ENCODE results near the gene TMBIM6. TPM values are rescaled to one million over a fixed set of nuclear protein-coding genes. Genes with fewer than 3 reads are reported as not detected.

The TMBIM6 gene
- total RNA-seq, 1 experiment from 2014 or later, result 402 TPM

DNA sequence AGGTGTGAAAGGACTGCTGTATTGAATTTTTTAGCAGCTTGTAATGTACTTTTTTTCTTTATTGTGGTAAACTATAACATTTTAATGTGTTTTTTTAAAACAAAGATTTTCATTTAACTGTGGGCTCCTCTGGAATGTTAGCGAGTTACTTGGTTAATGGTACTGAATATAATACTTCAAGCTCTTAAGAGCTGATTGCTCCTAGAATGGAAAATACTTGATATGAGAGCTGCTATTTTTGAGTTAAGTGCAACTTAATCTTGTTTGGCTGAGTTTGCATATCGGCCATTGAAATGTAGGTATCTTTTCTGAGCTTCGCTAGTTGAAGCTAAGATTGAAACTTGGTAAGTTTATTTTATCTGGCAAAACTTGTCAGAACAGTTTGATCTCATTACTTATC, 7.4 kb downstream of the TMBIM6 start:
- Histone ChIP-seq H3K4me1 (ENCODE audit: insufficient read depth, low read length) (peaks cover 9% of the 10 kb centered on the region), H2AFZ (ENCODE audit: low read length) (no peak overlapping the region), H3K4me3 (ENCODE audit: low read length) (no peak overlapping the region), H4K20me1 (ENCODE audit: low read length) (peaks cover 89% of the 10 kb centered on the region), H3K27me3 (ENCODE audit: low read length) (no peaks in the 10 kb centered on the region), H3K4me2 (ENCODE audit: low read length) (no peak overlapping the region), H3K27ac (ENCODE audit: low read length) (no peak overlapping the region), H3K9me2 (replicated peaks; ENCODE audit: low read length) (no peaks in the 10 kb centered on the region), H3K36me3 (ENCODE audit: low read depth, low read length) (peaks cover 51% of the 10 kb centered on the region), H3K9ac (ENCODE audit: low read length) (no peak overlapping the region), H3K9me3 (ENCODE audit: low read length) (no peaks in the 10 kb centered on the region), H3F3A (ENCODE audit: low read length, unreplicated experiment) (no peaks in the 10 kb centered on the region), H3K79me2 (ENCODE audit: low read length) (peaks cover 100% of the 10 kb centered on the region)
- ChIA-PET CTCF (no interaction called here), POLR2A (ENCODE audit: unreplicated experiment) (no interaction called here)
- TF ChIP-seq, protein P1, sequence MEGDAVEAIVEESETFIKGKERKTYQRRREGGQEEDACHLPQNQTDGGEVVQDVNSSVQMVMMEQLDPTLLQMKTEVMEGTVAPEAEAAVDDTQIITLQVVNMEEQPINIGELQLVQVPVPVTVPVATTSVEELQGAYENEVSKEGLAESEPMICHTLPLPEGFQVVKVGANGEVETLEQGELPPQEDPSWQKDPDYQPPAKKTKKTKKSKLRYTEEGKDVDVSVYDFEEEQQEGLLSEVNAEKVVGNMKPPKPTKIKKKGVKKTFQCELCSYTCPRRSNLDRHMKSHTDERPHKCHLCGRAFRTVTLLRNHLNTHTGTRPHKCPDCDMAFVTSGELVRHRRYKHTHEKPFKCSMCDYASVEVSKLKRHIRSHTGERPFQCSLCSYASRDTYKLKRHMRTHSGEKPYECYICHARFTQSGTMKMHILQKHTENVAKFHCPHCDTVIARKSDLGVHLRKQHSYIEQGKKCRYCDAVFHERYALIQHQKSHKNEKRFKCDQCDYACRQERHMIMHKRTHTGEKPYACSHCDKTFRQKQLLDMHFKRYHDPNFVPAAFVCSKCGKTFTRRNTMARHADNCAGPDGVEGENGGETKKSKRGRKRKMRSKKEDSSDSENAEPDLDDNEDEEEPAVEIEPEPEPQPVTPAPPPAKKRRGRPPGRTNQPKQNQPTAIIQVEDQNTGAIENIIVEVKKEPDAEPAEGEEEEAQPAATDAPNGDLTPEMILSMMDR (conservative IDR thresholded peaks at IDR 0.05; ENCODE audit: low read depth, low read length), result no peak
- TF ChIP-seq EZH2phosphoT487 (IDR thresholded peaks at IDR 0.05; ENCODE audit: borderline replicate concordance, low read length), result no peak
- no peak for TF ChIP-seq EZH2 (IDR thresholded peaks at IDR 0.05; ENCODE audit: low read length, unreplicated experiment)
- DNase-seq, result no peak
- intact Hi-C loops (cut with micrococcal nuclease), result no loop called here
- no peak for ATAC-seq
- BruUV-seq (replicated peaks), result no TSS peak

DNA sequence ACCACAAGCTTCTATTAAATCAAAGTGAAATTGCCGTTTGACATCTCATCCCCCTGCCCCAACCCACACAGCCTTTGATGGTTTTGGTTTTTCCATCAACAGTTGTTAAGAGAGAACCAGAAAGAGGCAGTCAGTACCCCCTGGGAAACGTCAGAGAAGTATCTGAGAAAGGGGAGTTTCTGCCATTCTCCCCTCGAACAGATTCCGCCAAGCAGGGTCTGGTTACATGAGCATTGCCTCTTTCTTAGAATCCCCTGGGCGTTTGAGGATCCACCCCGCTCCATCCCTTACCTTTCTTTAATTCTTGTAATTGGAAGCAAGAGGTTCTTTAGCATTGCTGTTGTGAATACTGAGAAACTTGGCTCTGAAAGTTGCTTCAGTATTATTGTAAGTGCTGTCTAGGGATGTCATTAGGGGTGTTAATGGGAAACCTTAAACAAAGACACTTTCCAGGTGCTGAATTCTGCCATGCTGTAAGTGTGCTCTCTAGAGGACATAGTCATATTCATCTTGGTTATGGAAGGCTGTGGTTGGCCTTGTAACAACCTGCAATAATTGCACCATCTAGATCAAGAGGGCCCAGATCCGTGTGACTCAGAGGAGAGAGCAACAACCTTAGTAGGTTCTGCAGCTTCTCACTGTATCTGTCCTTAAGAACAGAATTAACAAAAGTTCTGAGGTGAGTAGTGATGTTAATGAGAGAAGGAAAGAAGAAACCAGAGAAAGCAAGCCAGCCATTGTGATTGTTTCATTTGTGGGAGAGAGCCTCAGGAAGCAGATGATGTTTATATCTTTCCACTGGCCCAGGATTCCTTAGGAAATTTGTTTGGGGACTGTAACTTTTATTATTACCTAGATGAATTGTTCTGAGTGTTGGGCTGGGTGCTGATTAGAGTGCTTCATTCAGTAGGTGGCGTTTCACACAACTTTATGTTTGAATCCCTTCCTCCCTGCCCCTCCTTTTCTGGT, 9.0 kb downstream of the TMBIM6 start:
- H3K4me1 ChIP-seq (ENCODE audit: insufficient read depth, low read length), result no peaks in the 10 kb centered on the region
- no peak for ATAC-seq
- H3K36me3 ChIP-seq (ENCODE audit: low read depth, low read length), result peaks cover 56% of the 10 kb centered on the region
- H3K27me3 ChIP-seq (ENCODE audit: low read length), result no peaks in the 10 kb centered on the region
- H3K9ac ChIP-seq (ENCODE audit: low read length), result no peak overlapping the region
- peaks cover 93% of the 10 kb centered on the region for H3K79me2 ChIP-seq (ENCODE audit: low read length)
- POLR2A ChIA-PET (ENCODE audit: unreplicated experiment), result no interaction called here
- no TSS peak for BruUV-seq (replicated peaks)
- no peak for TF ChIP-seq EZH2 (IDR thresholded peaks at IDR 0.05; ENCODE audit: low read length, unreplicated experiment)
- TF ChIP-seq, protein P1 (conservative IDR thresholded peaks at IDR 0.05; ENCODE audit: low read depth, low read length), result no peak
- TF ChIP-seq EZH2phosphoT487 (IDR thresholded peaks at IDR 0.05; ENCODE audit: borderline replicate concordance, low read length), result no peak
- no peak overlapping the region for H2AFZ ChIP-seq (ENCODE audit: low read length)
- H3F3A ChIP-seq (ENCODE audit: low read length, unreplicated experiment), result no peaks in the 10 kb centered on the region
- H3K27ac ChIP-seq (ENCODE audit: low read length), result no peak overlapping the region
- peak; percentile 12 for DNase-seq
- CTCF ChIA-PET, result no interaction called here
- H3K4me3 ChIP-seq (ENCODE audit: low read length), result no peak overlapping the region
- peaks cover 74% of the 10 kb centered on the region for H4K20me1 ChIP-seq (ENCODE audit: low read length)
- H3K9me2 ChIP-seq (replicated peaks; ENCODE audit: low read length), result no peaks in the 10 kb centered on the region
- intact Hi-C loops (cut with micrococcal nuclease), result no loop called here
- H3K4me2 ChIP-seq (ENCODE audit: low read length), result no peak overlapping the region
- no peaks in the 10 kb centered on the region for H3K9me3 ChIP-seq (ENCODE audit: low read length)

DNA sequence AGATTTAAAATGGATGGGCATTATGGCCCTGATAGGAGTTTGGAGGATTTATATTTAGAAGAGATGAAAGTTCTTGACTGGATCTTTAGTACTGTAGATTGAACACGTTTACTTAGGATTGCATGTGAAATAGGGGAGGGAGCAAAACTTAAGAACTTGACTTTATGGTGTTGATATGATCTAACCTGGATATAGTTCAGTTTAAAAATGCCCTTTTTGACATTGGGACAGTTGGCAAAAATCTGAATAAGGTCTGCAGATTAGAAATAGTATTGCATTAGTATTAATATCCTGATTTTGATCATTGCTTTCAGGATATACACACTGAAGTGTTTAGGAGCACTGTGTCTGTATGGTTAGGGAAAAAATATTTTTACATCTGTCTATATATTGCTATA, 9.6 kb downstream of the TMBIM6 start:
- Histone ChIP-seq H3K79me2 (ENCODE audit: low read length) (peaks cover 86% of the 10 kb centered on the region), H3K36me3 (ENCODE audit: low read depth, low read length) (peaks cover 60% of the 10 kb centered on the region), H4K20me1 (ENCODE audit: low read length) (peaks cover 70% of the 10 kb centered on the region), H3K27ac (ENCODE audit: low read length) (no peak overlapping the region), H3K4me3 (ENCODE audit: low read length) (no peak overlapping the region), H3K27me3 (ENCODE audit: low read length) (no peaks in the 10 kb centered on the region), H3K9me3 (ENCODE audit: low read length) (no peaks in the 10 kb centered on the region), H3K9me2 (replicated peaks; ENCODE audit: low read length) (no peaks in the 10 kb centered on the region), H3K9ac (ENCODE audit: low read length) (no peak overlapping the region), H2AFZ (ENCODE audit: low read length) (no peak overlapping the region), H3K4me2 (ENCODE audit: low read length) (no peak overlapping the region), H3K4me1 (ENCODE audit: insufficient read depth, low read length) (no peaks in the 10 kb centered on the region), H3F3A (ENCODE audit: low read length, unreplicated experiment) (no peaks in the 10 kb centered on the region)
- no peak for DNase-seq
- no TSS peak for BruUV-seq (replicated peaks)
- CTCF ChIA-PET, result no interaction called here
- TF ChIP-seq EZH2phosphoT487 (IDR thresholded peaks at IDR 0.05; ENCODE audit: borderline replicate concordance, low read length), result no peak
- TF ChIP-seq EZH2 (IDR thresholded peaks at IDR 0.05; ENCODE audit: low read length, unreplicated experiment), result no peak
- TF ChIP-seq, protein P1 (conservative IDR thresholded peaks at IDR 0.05; ENCODE audit: low read depth, low read length), result no peak
- ATAC-seq, result no peak
- POLR2A ChIA-PET (ENCODE audit: unreplicated experiment), result no interaction called here
- intact Hi-C loops (cut with micrococcal nuclease), result no loop called here

Measured in PC-3 (cell line).